NCI-H345 (cell line): ENCODE measurements around the gene NPBWR2.

Source experiments
- DNase-seq: peaks from one replicate; lab custom pipeline; 2025; lab: John Stamatoyannopoulos, UW

Gene NPBWR2

GRCh38 chr20:64071341-64072332 is 35.7 kb downstream of the NPBWR2 start:
- no peak for DNase-seq

- no peak for DNase-seq
Measured at GRCh38 chr20:64070244-64070993, 36.9 kb downstream of the NPBWR2 start.

- no peak for DNase-seq
Measured at GRCh38 chr20:64069614-64070243, 37.6 kb downstream of the NPBWR2 start.

DNA sequence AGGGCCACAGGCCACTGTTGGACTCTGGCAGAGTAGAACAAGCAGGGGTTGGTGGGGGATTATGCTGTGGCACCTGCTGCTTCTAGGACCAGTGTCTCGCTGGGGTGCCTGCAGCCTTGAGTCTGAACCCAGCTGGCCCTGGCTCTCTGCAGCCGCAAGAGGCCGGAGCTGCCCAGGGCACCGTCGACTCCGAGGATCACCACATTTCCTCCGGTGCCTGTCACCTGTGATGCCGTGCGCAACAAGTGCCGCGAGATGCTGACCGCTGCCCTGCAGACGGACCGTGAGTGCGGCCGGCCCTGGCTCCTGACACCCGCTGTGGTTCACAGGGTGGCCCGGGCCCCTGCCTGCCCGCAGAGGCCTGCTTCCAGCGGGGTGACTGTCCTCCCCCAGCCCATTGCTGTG is 38.2 kb downstream of the NPBWR2 start:
- DNase-seq = no peak

GRCh38 chr20:64068386-64069208 is 38.8 kb downstream of the NPBWR2 start:
- DNase-seq = no peak

- DNase-seq = no peak
Measured at GRCh38 chr20:64067733-64068307, 39.5 kb downstream of the NPBWR2 start.

DNA sequence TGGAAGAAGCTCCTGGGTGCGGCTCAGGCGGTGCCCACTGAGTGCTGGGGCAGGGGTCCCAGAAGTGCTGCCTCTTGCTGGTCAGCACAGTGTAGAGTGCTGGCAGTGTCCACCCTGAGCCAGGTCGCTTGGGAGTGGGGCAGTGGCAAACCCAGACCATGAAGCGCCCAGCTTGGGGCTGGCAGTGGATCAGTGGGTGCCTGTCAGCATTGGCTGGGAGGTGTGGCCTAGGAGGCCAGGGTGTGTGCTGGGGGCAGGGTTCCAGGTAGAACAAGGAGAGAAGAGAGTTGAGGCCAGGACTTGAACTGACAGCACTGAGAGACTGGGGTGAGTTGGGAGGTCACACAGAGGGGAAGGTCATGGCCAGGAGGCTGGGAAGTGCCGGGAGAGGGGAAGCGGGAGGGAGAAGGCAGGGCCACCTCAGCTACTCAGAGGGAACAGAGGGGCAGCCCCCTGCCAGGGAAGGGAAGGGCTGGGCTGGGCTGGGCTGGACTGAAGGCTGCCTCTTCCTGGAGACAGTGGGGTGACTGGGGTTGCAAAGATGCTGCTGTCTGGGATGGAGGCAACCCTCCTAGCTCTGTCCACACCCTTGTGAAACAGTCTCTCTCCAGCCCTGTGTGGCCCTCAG is 40.2 kb downstream of the NPBWR2 start:
- DNase-seq = no peak

GRCh38 chr20:64065974-64066343 is 41.4 kb downstream of the NPBWR2 start:
- no peak for DNase-seq

GRCh38 chr20:64065062-64065973 is 42.0 kb downstream of the NPBWR2 start:
- peak; percentile 45 for DNase-seq

GRCh38 chr20:64064145-64064698 is 43.1 kb downstream of the NPBWR2 start:
- DNase-seq = no peak

DNA sequence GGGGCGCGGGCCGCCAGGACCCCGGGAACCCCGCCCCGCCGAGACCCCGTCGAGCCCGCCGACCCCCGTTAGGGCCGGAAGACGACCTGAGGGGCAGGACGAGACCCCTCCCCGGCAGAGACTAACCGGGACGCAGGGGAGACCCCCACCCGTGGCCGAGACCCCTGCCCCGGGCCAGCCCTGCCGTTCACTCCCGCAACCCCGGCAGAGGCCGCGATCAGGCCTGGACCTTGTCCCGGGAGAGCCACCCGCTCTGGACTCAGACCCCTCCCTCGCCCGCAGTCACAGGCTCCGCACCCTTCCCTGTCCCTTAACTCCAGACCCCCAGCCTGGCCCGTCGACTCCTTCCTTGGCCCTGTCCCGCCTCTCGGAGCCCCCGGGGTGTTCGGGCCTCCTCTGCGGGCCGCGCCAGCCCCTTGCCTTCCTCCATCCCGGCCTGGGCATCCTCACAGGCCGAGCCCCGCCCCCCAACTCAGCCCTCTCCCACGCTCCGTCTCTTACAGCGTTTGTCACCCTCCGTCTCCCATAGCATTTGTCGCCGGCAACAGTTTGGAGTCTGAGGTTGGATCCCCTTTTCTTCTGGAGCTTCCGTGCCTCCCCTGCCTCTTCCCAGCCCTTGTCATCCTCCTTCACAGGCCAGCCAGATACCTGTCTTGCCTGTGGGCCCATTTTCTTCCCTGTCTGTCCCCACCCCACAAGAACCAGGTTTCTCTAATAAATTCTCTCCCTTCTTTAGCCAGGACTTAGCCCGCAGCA is 43.8 kb downstream of the NPBWR2 start:
- DNase-seq = peak; percentile 36

DNA sequence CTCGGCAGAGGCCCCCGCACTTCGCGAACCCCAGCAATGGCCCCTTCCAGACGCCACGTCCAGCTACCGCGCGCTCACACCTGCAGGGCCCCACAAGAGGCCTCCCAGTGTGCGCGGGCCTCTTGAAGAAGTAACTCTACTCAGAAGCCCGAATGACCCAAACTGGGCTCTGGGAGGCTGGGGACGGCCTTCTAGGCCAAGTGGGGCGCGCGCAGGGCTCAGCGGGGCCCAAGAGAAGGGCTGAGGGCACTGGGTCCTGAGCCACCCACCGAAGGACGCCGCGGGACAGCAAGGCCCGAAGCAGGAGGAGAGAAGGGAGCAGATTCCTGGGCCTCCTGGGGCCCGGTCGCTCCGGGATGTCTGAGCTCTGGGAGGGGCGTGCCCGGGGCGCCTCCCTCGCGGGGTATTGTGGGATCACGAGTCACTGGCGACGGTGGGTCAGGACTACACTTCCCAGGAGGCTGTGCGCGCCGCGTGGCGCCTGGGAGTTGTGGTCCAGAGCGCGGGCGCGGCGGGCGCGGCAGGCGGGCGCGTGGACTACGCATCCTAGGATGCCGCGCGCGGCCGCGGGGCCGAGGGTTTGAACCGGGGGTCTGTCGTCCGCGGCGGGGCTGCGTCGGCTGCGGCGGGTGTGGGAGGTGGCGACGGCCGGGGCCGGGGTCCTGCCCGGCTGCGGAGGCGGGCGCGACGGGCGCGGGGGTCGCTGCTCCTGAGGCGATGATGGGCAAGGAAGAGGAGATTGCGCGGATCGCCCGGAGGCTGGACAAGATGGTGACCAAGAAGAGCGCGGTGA is 44.6 kb downstream of the NPBWR2 start, which contains the start of gene TCEA2:
Gene TCEA2 (plus strand): TSS at position 603 of the 793 bp plus-strand sequence. CDS start 115 bp downstream, at position 718.
- peak; percentile 98 for DNase-seq

DNA sequence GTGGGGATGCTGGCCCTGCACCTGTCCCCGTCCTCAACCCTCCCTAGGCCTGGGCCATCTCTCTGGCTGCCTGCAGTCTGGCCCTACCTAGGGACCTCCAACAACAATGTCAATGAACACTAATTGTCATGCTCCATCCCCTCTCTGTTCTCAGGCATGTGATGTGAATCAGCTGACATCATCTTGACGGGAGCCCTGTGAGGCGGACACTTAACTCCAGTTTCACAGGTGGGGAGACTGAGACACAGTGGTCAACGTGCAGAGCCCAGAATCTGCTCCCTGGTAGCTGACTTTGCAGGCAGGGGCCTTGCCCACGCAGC is 45.1 kb downstream of the NPBWR2 start:
- no peak for DNase-seq

DNA sequence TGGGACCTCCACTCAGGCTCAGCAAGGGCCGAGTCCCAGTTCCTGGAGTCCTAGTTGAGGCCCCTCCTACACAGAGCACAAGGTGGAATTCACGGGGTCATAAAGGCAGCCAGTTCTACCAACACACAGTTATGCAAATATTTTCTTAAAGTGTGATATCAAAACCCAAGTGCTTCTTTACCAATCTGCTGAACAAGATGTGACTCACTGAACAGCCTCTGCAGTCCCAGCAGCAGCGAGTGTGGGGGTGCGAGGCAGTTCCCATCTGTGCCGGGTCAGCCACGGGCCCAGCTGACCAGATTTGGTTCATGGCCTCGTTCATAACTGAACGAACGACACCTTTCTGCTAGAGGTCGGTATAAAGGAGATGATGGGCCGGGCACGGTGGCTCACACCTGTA is 48.8 kb downstream of the NPBWR2 start:
- no peak for DNase-seq

- peak; percentile 70 for DNase-seq
Measured at GRCh38 chr20:64057628-64058498, 49.5 kb downstream of the NPBWR2 start.

- no peak for DNase-seq
Measured at GRCh38 chr20:64056889-64057627, 50.3 kb downstream of the NPBWR2 start.
